Embryonic facial prominence (tissue), 1 donor: ENCODE results near the gene MIB2.

Experiments used
- DNase-seq: peaks from one replicate; pipeline ENCODE4 v3.0.0-alpha.2; 2016; ENCODE audit errors: extremely low spot score

MIB2 gene

GRCh38 chr1:1598051-1598719, 17.1 kb upstream of the MIB2 start:
- DNase-seq = no peak

GRCh38 chr1:1598720-1599029, 16.6 kb upstream of the MIB2 start:
- no peak for DNase-seq

- no peak for DNase-seq
These were observed 16.0 kb upstream of the MIB2 start for GRCh38 chr1:1599030-1599934.

GRCh38 chr1:1599935-1600860, 15.1 kb upstream of the MIB2 start, which contains the start of gene FNDC10:
TSS of gene FNDC10 (minus strand) at chr1:1600135. CDS start at chr1:1600015, 120 bp downstream.
- no peak for DNase-seq

- DNase-seq = no peak
These were observed 14.3 kb upstream of the MIB2 start for GRCh38 chr1:1600861-1601563.

- no peak for DNase-seq
These were observed 13.6 kb upstream of the MIB2 start for GRCh38 chr1:1601564-1602303.

GRCh38 chr1:1602304-1602967, 12.9 kb upstream of the MIB2 start:
- no peak for DNase-seq

- DNase-seq = no peak
These were observed 12.3 kb upstream of the MIB2 start for GRCh38 chr1:1602968-1603506.

GRCh38 chr1:1603671-1604373, 11.5 kb upstream of the MIB2 start:
- DNase-seq = no peak

GRCh38 chr1:1604374-1605033, 10.8 kb upstream of the MIB2 start:
- no peak for DNase-seq

GRCh38 chr1:1605034-1605591, 10.2 kb upstream of the MIB2 start:
- DNase-seq = no peak

GRCh38 chr1:1605724-1606123, 9.6 kb upstream of the MIB2 start:
- no peak for DNase-seq

- no peak for DNase-seq
These were observed 9.1 kb upstream of the MIB2 start for GRCh38 chr1:1606232-1606631.

GRCh38 chr1:1609822-1610485, 5.3 kb upstream of the MIB2 start:
- no peak for DNase-seq

GRCh38 chr1:1610796-1611195, 4.5 kb upstream of the MIB2 start:
- no peak for DNase-seq

GRCh38 chr1:1612104-1612400, 3.2 kb upstream of the MIB2 start:
- no peak for DNase-seq

GRCh38 chr1:1613509-1614082, 1.7 kb upstream of the MIB2 start:
- no peak for DNase-seq
